Fibroblast of skin of scalp (primary cell): ENCODE measurements around the gene SKA3.
A peak's percentile ranks its signal among the peaks of the same experiment; 100 is the strongest.

Source experiments
- DNase-seq: peaks from one replicate; pipeline ENCODE4 v3.0.0-alpha.2; 2013

SKA3 gene

DNA sequence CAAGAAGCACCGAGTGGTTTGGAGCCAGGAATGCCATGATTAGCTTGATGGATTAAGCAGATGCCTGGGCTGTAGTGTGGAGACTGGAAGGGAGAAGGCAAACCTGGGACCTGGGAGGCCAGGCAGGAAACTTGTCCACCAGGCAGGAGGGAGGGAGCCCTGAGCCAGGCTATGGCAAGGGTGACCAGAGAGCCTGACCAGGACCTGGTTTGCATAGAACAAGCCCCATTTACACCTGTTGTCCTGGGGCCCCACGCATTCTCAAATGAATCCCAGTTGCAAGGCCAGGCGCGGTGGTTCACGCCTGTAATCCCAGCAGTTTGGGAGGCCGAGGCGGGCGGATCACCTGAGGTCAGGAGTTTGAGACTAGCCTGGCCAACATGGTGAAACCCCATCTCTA, 64.8 kb downstream of the SKA3 start:
- DNase-seq = no peak

DNA sequence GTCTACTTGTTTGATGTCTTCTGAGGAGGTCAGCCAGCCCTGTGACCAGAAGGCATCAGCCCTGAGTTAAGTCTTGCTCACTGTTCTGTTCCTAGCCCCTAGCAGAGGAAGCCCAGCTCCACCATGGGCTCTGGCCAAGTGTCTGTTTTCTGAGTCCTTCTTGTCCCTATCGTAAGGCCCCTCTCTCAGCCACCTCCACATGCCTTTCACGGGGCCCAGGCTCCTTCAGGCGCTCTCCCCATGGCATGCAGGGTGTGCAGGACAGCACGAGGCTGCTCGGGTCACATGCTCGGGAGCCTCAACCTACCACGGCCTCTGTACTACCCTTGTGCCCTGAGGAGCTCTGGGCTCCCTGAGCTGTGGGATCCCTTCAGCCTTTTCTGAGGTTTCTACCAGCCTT, 67.2 kb downstream of the SKA3 start:
- DNase-seq = no peak

DNA sequence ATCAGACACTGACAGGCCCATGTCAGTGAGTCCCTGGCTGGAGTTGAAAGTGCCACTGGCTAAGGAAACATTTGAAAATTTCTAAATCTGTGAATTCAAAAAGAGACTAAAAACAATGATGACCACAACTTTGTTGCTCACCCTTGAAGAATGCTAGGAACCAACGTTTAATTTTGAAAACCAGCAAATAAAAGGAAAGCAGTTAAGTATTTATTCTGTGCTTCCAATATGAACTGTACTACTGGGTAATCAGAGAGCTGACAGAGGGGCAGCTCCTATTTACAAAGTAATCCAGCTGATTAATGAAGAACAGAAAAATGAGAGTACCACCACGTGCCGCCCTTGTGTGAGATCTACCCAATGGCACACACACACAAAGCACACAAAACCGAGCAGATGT, 70.3 kb downstream of the SKA3 start:
- DNase-seq = peak; percentile 74

DNA sequence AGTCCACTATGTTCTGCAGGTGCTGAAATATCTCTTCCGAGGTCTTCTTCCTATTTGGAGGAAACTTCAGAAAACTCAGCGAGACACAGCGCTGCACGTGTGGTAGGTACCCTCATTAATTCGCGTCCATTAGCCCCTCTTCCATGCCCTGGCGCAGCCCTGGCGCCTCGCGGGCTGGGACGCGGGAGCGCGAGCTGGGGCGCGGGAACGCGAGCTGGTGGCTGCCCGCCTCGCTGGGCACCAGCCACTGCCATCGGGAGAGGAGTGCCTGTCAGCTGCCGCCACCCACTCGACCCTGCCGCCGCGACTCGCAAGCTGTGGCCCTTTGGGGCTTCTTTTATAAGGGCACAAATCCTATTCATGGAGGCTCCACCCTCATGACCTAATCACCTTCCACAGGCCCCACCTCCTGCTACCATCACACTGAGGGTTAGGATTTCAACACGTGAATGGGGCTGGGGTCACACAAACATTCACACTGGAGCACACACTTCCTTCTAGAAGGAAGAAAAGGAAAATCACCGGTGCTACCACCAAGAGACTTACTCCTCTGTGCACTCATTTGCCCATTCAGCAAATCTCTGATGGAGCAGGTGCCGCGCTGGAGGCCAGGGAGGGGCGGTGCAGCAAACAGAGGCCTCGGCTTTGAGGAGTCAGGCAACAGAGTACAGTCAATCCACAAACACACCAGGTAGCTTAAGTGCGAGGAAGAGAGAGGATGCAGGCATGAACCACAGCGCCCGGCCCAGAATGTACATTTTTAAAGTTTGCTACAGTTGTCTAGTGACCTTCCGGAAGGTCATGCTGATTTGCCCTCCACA, 71.9 kb downstream of the SKA3 start:
- DNase-seq = no peak
